SK-MEL-5 (cell line): ENCODE measurements around the gene TSPY3. TPM values are rescaled to one million over a fixed set of nuclear protein-coding genes. Genes with fewer than 3 reads are reported as not detected.
"Not testable (repeated sequence)": the region's sequence is repeated elsewhere in the genome, so short reads cannot be mapped to it uniquely, and the experiment has no call there.

Experiments
- DNase-seq: peaks from one replicate; pipeline ENCODE4 v3.0.0-alpha.2; 2016; ENCODE audit warnings: low read depth, low spot score
- in situ Hi-C: cut with HindIII; loops from 2 replicates; pipeline ENCODE4 v1.10.0; 2016; ENCODE audit warnings: low sequenced_read_pairs, high pct_unique_total_duplicates, low pct_unique_long_range_greater_than_20kb
- polyA plus RNA-seq, 2 experiments: library from polyadenylated mRNA; depleted of rRNA; stranded (reverse); fragments of >200 nt; gene quantifications; 2 replicates each; pipeline ENCODE4 v1.2.3, GENCODE V29; 2015
- total RNA-seq: library from RNA; depleted of rRNA; stranded (reverse); fragments of >200 nt; shearing (Covaris generic); gene quantifications from 2 replicates; pipeline ENCODE4 v1.2.3, GENCODE V29; 2014; rRNA removed

Gene TSPY3
- not detected in 2 replicates for total RNA-seq
- polyA plus RNA-seq (2015; cell fraction: cytosol; rRNA removed), result not detected in 2 replicates
- polyA plus RNA-seq (2015; cell fraction: nucleus; rRNA removed), result not detected in 2 replicates

GRCh38 chrY:9398121-9398520 is at the start of gene TSPY3:
Gene TSPY3 (plus strand): TSS chrY:9398421. CDS start chrY:9398467, 46 bp downstream.
- DNase-seq, in situ Hi-C loops: not testable (repeated sequence)

GRCh38 chrY:9357497-9357896 is 40.7 kb upstream of the TSPY3 start, which contains the start of gene TSPY8:
Gene TSPY8 (plus strand): TSS chrY:9357797. CDS start chrY:9357843, 46 bp downstream.
- in situ Hi-C loops, DNase-seq: not testable (repeated sequence)

GRCh38 chrY:9396527-9396926 is 1.7 kb upstream of the TSPY3 start:
- in situ Hi-C loops, DNase-seq: not testable (repeated sequence)

Other genes starting within 250 kb of the TSPY3 start
- not detected in 2 replicates for gene TSPY4, start 61.0 kb upstream of the TSPY3 start, total RNA-seq
- gene TSPY8, start 40.6 kb upstream of the TSPY3 start, total RNA-seq, result not detected in 2 replicates
- not detected in 2 replicates for gene TSPY1, start 68.5 kb downstream of the TSPY3 start, total RNA-seq
- gene TSPY9, start 88.8 kb downstream of the TSPY3 start, total RNA-seq, result not detected in 2 replicates
- not detected in 2 replicates for gene TSPY10, start 129.5 kb downstream of the TSPY3 start, total RNA-seq